Occipital lobe (tissue), 2 donors: Measurements from ENCODE around the gene MLPH. TPM values are rescaled to one million over a fixed set of nuclear protein-coding genes. Genes with fewer than 3 reads are reported as not detected.

ENCODE experiments used
- DNase-seq: peaks from one replicate; lab custom pipeline; 2025; lab: John Stamatoyannopoulos, UW
- total RNA-seq: library from RNA; depleted of rRNA; stranded (reverse); fragments of >200 nt; gene quantifications from one replicate; pipeline ENCODE4 v1.2.3, GENCODE V29; 2014

MLPH gene
- total RNA-seq, 1 donor from 2014 or later = 0.94 TPM

DNA sequence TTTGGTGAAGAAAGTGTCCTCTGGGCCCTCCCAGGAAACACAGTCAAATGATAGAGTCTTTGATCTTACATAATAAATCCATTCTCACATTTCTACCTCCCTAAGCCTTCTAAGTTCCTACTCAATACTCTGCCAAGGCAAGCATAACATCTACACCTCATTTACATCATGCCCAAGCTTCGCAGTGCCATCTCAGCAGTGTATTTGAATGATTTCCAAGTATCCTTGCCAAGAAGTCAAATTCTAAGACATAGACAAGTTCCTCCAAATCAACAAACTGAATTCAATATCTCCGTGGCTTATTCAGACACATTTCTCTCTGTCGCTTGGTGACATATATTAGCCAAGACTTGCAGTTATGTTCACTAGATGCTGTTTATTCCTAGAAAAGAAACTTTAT is 8.1 kb upstream of the MLPH start:
- no peak for DNase-seq

DNA sequence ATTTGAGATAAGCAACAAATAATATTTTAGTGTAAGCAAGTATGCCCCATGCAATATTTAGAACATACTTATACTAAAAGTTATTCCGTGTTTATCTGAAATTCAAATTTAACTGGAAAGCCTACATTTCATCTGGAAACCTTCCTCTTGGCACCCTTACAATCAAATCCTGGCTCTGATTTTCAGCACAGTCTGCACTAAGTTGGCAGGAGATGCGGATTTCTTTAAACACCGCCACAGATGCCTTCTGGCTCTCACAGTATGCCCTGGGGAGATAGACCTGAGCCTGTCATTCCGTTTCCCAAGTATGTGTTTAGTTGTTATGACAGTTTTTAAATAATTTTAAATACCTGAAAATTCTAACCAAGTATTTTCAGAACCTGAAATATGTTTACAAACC is 7.3 kb upstream of the MLPH start:
- DNase-seq = peak; percentile 57

- DNase-seq = no peak
Measured at GRCh38 chr2:237480556-237480955, 6.5 kb upstream of the MLPH start.

DNA sequence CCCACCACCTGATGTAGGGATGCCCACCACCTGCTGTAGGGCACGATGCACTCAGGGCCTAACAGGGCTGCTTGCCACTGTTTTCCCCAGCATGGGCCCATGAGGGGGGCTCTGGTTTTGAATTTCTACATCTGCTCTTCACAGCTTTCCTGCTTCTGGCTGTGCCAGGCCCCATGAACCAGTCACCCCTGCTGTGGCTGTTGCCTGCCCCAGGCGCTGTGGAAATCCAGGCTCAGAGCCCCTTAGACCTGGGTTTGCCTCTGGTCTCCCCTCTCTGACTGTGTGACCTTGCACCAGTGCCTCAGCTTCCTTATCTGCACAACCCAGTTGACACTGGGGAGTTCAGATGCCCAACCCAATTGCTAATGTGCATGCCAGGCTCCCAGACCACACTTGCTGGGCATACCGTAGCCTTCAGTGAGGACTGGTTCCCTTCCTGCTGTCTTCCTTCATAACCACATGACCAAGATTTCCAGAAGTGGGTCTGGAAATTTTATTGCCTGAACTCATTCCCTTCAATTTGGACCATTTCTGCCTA is 6.0 kb upstream of the MLPH start:
- DNase-seq = no peak

DNA sequence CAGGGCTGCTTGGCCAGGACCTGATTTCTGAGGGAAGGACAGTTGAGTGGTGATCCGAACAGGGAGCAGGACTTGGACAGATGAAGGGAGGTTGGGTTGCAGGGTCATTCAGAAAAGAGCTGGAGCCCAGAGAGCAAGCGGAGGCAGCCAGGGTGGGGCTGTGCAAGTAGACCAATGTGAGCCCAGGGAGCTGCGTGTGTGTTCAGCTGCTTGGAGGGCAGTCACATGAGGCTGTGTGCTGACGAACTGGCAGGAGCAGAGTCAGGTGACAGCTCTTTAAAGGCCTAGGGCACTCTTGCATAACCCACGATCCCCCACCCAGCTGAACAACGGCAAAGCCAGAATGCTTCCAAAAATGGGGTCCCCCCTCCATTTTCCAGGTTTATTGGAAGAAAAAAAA is 4.6 kb upstream of the MLPH start:
- no peak for DNase-seq

- DNase-seq = no peak
Measured at GRCh38 chr2:237483018-237483731, 3.9 kb upstream of the MLPH start.

DNA sequence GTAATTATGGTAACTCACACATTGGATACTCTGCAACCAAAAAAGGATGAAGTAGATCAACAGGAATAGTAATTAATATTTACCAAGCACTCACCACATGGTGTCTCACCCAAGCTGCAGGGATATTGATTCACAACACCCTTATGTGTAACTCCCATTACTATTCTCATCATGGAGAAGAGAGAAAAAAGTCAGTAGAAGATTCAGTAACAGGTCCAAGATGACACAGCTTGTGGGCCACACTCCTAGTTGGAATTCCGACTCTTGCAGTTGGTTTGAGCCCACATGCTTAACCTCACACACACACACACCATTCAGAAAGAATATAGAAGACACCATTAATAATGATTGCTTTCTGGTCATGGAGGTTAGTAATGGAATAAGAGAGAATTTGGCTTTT is 1.7 kb upstream of the MLPH start:
- DNase-seq = no peak

DNA sequence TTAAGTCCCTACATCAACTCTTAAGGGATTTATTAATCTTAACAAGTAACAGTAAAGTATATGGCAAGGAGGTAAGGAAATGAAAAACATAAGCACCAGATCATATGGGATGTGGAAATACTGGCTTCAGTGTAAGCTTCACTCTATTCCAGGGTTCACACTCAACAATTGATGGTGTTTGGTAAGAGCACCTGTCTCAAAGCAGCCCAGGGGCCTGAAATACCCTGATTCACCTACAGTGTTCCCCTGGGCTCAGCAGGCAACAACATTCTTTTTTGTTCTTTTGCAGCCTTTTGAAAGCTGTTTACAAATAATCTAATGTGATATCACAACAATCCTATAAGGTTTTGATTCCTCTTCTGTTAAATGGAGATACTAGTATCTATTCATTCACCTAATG is 1.2 kb upstream of the MLPH start:
- no peak for DNase-seq

GRCh38 chr2:237486334-237486818 is 675 bp upstream of the MLPH start:
- DNase-seq = no peak

DNA sequence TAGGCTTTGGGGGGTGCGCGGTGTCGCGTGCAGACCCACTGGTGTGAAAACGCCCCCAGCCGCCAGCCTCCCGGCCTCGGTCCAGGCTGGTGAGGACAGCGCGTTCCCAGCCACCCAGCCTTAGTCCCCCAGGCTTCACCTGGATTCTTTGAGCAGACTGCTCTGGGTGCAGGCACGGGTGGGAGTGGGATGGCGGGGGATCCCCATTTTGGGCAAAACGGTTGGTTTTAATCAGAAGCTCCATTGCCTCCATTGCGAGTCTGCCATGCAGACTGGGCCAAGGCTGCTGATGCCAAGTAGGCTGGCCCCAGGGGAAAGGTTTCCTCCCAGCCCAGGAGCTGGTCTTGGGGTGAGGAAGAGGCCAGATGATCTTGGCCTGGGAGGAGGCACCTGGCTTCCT is 445 bp downstream of the MLPH start:
- no peak for DNase-seq

- no peak for DNase-seq
Measured at GRCh38 chr2:237488295-237488694, 1.2 kb downstream of the MLPH start.

DNA sequence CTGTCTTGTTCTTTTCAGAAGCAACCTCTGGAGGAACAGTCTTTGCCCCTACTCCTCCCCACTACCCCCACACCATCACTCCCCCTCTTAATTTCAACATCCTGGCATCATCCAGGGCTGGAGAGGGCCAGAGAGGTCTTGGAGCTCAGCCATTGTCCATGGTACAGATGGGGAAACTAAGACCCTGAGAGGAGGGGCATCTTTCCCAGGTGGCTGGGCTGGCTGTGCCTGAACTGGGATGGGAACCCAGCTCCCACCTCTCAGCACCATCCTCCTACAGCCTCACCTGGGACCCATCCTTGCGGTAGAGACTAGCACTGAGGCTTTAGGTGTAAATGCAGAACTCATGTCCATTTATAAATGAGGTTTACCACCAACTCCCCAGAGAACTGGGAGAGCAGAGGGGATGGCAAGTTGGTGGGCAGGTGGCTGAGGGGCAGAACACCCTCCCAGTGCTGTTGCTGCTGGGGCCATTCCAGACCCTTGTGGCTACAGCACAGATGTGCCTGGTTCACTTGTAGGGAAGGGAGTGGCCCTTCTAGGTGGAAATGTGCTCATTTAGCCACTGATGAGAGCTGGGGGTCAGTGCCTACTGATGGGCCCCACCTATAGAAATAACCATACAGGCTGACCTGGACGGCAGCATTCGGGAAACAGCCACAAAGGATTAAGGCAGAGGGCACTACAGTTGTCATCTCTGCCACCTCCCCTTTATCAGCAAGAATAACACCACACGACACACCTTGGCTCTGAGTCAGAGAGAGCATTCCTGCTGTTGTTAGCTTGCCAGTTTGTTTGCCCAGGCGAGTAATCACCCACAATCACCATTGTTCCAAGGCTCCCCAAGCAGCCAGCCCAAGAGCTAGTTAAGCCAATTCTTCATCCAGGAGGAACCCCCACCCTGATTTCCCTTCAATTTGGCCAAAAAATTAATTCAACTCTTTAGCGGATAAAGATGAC is 2.1 kb downstream of the MLPH start:
- no peak for DNase-seq

GRCh38 chr2:237490009-237490711 is 3.1 kb downstream of the MLPH start:
- DNase-seq = no peak

- no peak for DNase-seq
Measured at GRCh38 chr2:237490795-237491194, 3.7 kb downstream of the MLPH start.

GRCh38 chr2:237491515-237492118 is 4.6 kb downstream of the MLPH start:
- DNase-seq = no peak

- no peak for DNase-seq
Measured at GRCh38 chr2:237492137-237492890, 5.3 kb downstream of the MLPH start.

DNA sequence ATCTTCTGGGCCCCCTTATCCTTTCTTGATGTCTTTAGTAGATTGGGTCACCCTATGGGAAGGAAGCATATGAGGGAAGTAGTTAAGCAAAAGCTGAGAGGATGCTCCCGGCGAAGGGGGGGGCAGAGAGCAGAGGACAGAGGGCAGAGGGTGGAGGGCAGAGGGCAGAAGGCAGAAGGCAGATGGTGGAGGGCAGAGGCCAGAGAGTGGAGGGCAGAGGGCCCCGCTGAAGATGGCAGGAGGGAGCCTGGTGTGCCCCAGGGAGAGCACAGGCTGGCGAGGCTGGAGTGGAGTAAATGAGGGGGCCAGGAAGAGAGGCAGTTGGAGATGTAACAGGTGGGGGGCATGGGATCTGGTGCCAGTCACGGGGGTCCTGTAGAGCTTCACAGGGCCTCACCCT is 7.0 kb downstream of the MLPH start:
- DNase-seq = no peak

DNA sequence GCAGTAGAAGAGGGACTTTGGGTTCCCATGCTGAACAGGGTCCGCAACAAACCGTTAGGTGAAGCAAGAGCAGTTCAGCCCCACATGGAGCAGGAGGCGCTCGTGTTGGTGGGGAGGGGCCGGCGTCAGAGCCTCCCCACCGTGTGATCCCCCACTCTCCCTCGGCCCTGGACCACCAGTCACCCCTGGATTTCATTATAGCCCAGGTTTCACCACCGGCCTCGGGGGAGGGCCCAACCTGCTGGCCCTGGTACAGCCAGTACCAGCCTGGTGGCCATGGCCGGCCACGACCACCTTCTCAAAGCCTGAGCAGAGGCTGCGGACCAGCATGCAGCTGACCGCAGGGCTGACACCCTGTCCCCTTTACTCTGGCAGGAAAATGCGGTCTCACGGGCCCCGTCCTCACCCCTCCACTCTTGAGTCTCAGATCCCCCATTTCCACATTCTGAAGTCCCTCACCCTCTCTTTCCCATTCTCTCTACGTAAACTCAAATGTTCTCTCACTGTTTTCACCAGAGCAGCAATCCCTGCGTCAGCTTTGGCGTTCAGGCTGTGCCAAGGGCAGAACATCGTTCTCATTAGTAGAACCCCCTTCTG is 8.6 kb downstream of the MLPH start:
- DNase-seq = no peak

DNA sequence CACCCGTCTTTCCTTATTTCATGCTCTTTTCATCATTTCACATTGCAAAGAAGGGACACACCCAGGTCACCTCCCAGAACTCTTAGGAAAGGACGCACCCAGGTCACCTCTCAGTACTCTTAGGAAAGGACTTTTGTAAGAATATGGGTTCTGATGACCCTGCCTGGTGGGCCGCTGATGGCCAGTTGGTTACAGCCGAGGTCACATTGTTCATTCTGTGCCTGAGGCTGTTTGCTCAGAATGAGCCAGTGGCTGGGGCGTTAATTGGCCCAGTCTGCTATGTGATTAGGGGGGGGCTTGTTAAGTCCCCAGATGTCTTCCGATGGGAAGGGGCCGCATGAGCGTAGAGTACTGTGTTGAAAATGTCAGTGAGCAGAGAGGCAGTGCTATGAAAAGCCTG is 9.4 kb downstream of the MLPH start:
- DNase-seq = no peak
